NCI-H774 (cell line): ENCODE results near the gene IFI27L2.
A peak's percentile ranks its signal among the peaks of the same experiment; 100 is the strongest.

ENCODE experiments used
- DNase-seq: peaks from one replicate; lab custom pipeline; 2025; lab: John Stamatoyannopoulos, UW

IFI27L2 gene

GRCh38 chr14:94100847-94101246, 28.6 kb downstream of the IFI27L2 start:
- DNase-seq: no peak

- no peak for DNase-seq
These were observed 30.4 kb downstream of the IFI27L2 start for GRCh38 chr14:94099006-94099405.

GRCh38 chr14:94098326-94098992, 30.9 kb downstream of the IFI27L2 start:
- DNase-seq: no peak

- no peak for DNase-seq
These were observed 32.3 kb downstream of the IFI27L2 start for GRCh38 chr14:94097091-94097490.

- no peak for DNase-seq
These were observed 36.0 kb downstream of the IFI27L2 start for GRCh38 chr14:94093418-94093817.

- DNase-seq: no peak
These were observed 39.9 kb downstream of the IFI27L2 start for GRCh38 chr14:94089479-94089878.

- DNase-seq: no peak
These were observed 40.9 kb downstream of the IFI27L2 start for GRCh38 chr14:94088516-94088915.

GRCh38 chr14:94087891-94088290, 41.5 kb downstream of the IFI27L2 start:
- DNase-seq: no peak

- DNase-seq: peak; percentile 51
These were observed 48.0 kb downstream of the IFI27L2 start for GRCh38 chr14:94081386-94081820.

GRCh38 chr14:94080621-94081385, 48.6 kb downstream of the IFI27L2 start, which contains the start of the genes DDX24 and IFI27L1:
DDX24 (minus strand) TSS chr14:94081202; CDS start chr14:94079742, 1,460 bp downstream.
IFI27L1 (plus strand) TSS chr14:94081310; CDS start chr14:94096938, 15,628 bp downstream.
- peak; percentile 93 for DNase-seq

GRCh38 chr14:94079891-94080620, 49.3 kb downstream of the IFI27L2 start:
- DNase-seq: peak; percentile 11

GRCh38 chr14:94077823-94078222, 51.6 kb downstream of the IFI27L2 start:
- no peak for DNase-seq
